ENCODE data around the gene MDN1.

- TF ChIP-seq POLR2A (IDR thresholded peaks at IDR 0.05), result no peak
- no peak for TF ChIP-seq CTCF (IDR thresholded peaks at IDR 0.05)
Observed at GRCh38 chr6:89834884-89835792, 15.5 kb upstream of the MDN1 start.

Data from stomach (tissue), 4 donors.